ENCODE data around the gene TSNAX. TPM values are rescaled to one million over a fixed set of nuclear protein-coding genes. Genes with fewer than 3 reads are reported as not detected.
"Not testable (repeated sequence)": the region's sequence is repeated elsewhere in the genome, so short reads cannot be mapped to it uniquely, and the experiment has no call there.

Gene TSNAX
- 10.0 and 13.9 TPM in 2 replicates for total RNA-seq (2014; rRNA removed; shearing (Covaris generic))

GRCh38 chr1:231528172-231529029 is at the start of gene TSNAX:
TSS of gene TSNAX (plus strand) at chr1:231528669. CDS start at chr1:231528811, 142 bp downstream.
- DNase-seq (ENCODE audit: low spot score) = peak; percentile 94

GRCh38 chr1:231478811-231479210 is 49.7 kb upstream of the TSNAX start:
- no peak for DNase-seq (ENCODE audit: low spot score)

GRCh38 chr1:231480008-231480407 is 48.5 kb upstream of the TSNAX start:
- DNase-seq (ENCODE audit: low spot score) = no peak

- no peak for DNase-seq (ENCODE audit: low spot score)
These were observed 47.2 kb upstream of the TSNAX start for GRCh38 chr1:231481289-231481688.

GRCh38 chr1:231485029-231485784 is 43.3 kb upstream of the TSNAX start:
- DNase-seq (ENCODE audit: low spot score) = no peak

- peak; percentile 6 for DNase-seq (ENCODE audit: low spot score)
These were observed 41.5 kb upstream of the TSNAX start for GRCh38 chr1:231487019-231487418.

- no peak for DNase-seq (ENCODE audit: low spot score)
These were observed 40.6 kb upstream of the TSNAX start for GRCh38 chr1:231487910-231488309.

GRCh38 chr1:231493421-231494185 is 34.9 kb upstream of the TSNAX start:
- no peak for DNase-seq (ENCODE audit: low spot score)

- no peak for DNase-seq (ENCODE audit: low spot score)
These were observed 33.9 kb upstream of the TSNAX start for GRCh38 chr1:231494439-231495110.

GRCh38 chr1:231497629-231498152 is 30.8 kb upstream of the TSNAX start:
- peak; percentile 19 for DNase-seq (ENCODE audit: low spot score)

- DNase-seq (ENCODE audit: low spot score) = no peak
These were observed 29.2 kb upstream of the TSNAX start for GRCh38 chr1:231499148-231499763.

GRCh38 chr1:231500666-231501065 is 27.8 kb upstream of the TSNAX start:
- no peak for DNase-seq (ENCODE audit: low spot score)

GRCh38 chr1:231503168-231503567 is 25.3 kb upstream of the TSNAX start:
- DNase-seq (ENCODE audit: low spot score) = not testable (repeated sequence)

- no peak for DNase-seq (ENCODE audit: low spot score)
These were observed 20.8 kb upstream of the TSNAX start for GRCh38 chr1:231507476-231508355.

GRCh38 chr1:231508497-231508896 is 20.0 kb upstream of the TSNAX start:
- DNase-seq (ENCODE audit: low spot score) = no peak

GRCh38 chr1:231508941-231509340 is 19.5 kb upstream of the TSNAX start:
- no peak for DNase-seq (ENCODE audit: low spot score)

GRCh38 chr1:231512147-231512698 is 16.2 kb upstream of the TSNAX start:
- DNase-seq (ENCODE audit: low spot score) = peak; percentile 53

GRCh38 chr1:231515748-231516147 is 12.7 kb upstream of the TSNAX start:
- no peak for DNase-seq (ENCODE audit: low spot score)

GRCh38 chr1:231517076-231517475 is 11.4 kb upstream of the TSNAX start:
- DNase-seq (ENCODE audit: low spot score) = no peak
